Muscle of back (tissue), 11 donors: ENCODE measurements around the gene ALOX12B. TPM values are rescaled to one million over a fixed set of nuclear protein-coding genes. Genes with fewer than 3 reads are reported as not detected.
"Not testable (repeated sequence)": the region's sequence is repeated elsewhere in the genome, so short reads cannot be mapped to it uniquely, and the experiment has no call there.

Experiments used
- DNase-seq, 3 donors: peaks; one replicate each; pipeline versions ENCODE4 v3.0.0 to v3.0.0-alpha.2; 2013
- polyA plus RNA-seq, 10 donors: library from polyadenylated mRNA; unstranded; fragments of 120-200 nt; gene quantifications; one replicate each; pipeline ENCODE4 v1.2.1, GENCODE V29; 2013; ENCODE audit not compliant: insufficient read length in 10 of 10

Gene ALOX12B
- polyA plus RNA-seq, 10 donors, result 0.38 TPM; not detected in 9

DNA sequence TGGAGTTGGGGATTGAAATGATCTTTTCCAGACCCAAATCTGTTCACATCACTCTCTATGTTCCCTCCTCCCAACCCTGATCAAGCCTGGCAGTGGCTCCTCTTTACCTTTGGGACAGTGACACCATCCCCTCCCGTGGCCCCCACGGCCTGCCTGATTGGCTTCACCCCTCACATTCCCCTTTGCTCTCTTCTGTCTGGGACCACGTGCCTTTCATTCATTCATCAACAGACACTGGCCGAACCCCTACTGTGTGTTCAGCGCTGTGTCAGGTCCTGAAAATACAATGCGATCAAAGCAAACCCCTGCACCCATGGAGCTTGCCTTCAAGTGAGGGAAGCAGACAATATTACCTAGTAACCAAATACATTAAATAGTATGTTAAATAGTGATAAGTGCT is 2.2 kb upstream of the ALOX12B start:
- DNase-seq, result no peak

DNA sequence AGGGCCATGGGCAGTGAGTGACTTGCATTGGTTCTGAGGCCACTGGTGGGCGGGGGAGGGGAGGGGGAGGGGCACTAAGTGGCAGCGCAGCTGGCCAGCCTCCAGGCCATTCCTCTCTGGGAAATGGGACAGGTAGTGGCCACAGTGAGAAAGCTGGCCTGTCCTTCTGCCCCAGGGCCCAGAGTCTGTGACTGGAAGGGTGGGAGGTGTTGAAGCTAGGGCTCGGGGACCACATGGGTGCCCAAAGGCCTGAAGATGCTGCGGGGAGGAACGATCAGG is 375 bp upstream of the ALOX12B start:
- DNase-seq, result no peak

DNA sequence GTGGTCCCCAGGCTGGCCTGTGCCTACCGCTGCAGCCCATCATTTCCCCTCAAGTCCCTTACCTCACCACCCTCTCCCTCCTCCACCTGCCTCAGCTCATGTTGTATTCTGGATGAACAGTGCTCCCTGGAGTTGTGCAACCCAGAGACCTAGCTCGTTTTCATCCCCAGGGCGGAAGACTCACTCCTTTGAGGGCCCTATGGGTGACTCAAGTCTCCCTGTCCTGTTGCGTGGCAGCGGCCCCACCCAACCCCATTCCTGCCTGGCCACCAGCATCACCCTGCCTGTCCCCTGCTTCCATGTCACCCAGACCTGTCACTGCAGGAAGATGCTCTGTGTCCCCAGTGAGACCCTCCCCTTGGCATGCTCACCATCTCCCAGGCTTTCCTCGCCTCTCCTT is 3.3 kb downstream of the ALOX12B start:
- DNase-seq, result no peak

DNA sequence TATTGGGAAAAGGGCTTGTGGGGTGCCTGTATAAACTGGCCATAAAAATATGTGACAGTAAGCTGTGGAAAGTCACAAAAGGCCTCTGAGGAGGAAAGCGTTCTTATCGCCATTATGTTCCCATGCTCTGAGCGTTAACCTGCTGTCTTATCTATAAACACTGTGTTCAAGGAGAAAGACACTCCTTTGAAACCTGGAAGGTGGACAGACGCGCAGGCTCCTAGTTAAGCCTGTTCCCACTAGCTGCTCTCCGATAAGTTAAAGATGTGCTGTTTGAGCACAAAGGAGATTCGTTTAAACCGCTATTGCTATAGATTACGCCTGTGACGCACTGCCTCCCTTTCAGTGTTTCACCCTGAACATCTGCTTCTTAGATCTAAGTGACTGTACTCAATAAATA is 5.2 kb downstream of the ALOX12B start:
- no peak for DNase-seq

DNA sequence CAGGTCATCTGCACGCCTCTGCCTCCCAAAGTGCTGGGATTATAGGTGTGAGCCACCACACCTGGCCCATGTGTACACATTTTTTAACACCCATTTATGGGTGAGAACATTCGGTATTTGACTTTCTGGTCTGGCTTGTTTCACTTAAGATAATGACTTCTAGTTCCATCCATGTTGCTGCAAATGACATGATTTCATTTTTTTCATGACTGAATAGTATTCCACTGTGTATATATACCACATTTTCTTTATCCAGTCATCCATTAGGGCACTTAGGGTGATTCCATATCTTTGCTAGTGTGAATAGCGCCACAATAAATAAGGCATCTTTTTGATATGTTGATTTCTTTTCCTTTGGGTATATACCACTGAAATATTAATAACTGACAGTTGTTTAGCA is 5.6 kb downstream of the ALOX12B start:
- DNase-seq, result no peak

DNA sequence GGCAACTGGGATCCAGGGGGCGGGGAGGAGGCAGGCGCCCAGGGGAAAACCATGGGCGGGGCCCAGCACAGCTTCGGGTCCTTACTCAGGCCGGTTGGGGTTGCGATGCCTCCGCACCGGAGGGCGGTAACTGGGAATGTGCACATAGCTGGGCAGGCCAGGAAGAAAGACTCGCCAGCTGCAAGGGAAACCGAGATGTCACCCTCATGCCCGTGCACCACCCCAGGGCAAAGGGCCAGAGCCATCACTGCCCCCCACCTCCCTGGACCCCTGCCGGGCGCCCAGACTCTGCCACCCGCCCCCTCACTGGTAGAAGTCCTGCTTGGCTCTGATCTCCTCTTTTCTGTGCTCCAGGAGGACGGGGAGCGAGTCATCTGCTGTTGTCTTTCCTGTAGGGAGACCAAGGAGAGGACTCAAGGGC is 6.7 kb downstream of the ALOX12B start:
- DNase-seq, result no peak

DNA sequence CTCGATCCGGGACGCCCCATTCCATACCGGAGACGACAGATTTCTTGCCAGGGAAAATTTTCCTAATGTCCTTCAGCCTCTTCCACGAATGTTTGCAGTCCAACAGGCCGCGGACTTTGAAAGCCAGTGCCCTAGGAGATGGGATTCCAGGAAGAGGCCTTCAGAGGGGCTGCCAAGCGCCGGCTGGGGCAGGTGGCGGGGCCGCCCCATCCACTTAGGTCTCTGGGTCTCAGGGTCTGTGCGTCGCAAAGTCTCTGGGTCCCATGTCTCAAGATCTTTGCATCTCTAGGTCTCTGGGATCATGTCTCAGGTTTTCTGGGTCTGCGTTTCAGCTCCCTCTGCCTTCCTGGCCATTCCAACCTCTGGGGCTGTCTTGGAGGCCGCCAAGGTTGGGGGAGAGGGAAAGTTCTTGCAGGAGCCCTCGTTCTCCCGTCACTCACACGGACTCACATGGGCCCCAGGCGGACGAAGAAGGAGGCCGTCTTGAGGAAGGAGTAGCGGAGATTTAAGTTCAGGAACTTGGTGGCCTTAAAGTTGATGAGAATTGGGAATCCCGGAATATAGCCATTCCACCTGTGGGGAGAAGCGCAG is 7.2 kb downstream of the ALOX12B start:
- no peak for DNase-seq

DNA sequence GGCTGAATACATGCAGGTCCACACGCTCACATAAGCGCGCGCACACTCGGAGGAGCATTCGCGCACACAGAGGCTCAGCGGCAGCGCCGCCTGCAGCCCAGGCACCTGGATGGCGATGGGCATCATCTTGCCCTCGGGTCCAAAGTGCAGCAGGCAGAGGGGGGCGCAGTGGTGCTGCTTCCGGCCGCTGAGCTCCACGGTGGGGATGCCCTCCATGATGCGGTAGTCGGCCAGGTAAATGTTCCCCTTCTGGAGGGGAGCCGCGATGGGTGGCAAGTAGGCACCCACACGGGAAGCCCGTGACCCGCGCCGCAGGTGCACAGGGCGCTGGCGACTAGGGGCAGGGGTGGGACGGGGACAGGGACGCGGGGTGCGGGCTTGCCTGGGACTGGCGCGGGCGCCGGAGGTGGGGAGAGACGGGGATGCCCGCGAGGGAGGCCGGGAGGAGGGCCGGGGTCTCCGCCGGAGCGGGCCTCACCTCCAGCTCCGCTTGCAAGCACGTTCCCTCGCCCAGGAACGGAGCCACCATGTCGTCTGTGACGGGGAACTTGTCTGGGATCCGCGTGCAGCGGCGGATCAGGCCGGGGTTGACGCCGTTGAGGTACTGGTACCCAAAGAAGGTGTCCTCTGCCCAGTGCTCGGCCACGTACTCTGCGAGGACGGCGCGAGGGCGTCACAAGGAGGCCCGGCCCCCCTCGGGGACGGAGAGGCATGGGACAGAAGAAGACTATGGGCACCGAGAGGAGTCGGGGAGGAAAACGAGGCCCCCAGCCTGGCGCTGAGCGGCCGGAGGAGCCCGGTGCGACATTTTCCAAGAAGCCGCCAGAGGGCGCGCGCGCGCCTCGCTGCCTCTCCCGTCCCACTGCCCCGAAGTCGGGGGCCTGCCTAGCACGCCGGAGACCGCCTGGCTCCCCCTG is 8.0 kb downstream of the ALOX12B start:
- DNase-seq, result peak; percentile 52 to 89 (median 74)

DNA sequence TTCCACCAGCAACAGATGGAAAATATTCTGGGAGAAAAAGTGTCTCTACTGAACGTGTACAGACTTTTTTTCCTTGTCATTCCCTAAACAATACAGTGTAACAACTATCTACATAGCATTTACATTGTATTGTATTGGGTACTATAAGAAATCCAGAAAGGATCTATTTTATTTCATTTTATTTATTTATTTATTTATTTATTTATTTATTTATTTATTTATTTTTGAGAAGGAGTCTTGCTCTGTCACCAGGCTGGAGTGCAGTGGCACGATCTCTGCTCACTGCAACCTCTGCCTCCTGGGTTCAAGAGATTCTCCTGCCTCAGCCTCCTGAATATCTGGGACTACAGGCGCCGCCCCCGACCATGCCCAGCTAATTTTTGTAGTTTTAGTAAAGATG is 9.6 kb downstream of the ALOX12B start:
- not testable (repeated sequence) for DNase-seq

DNA sequence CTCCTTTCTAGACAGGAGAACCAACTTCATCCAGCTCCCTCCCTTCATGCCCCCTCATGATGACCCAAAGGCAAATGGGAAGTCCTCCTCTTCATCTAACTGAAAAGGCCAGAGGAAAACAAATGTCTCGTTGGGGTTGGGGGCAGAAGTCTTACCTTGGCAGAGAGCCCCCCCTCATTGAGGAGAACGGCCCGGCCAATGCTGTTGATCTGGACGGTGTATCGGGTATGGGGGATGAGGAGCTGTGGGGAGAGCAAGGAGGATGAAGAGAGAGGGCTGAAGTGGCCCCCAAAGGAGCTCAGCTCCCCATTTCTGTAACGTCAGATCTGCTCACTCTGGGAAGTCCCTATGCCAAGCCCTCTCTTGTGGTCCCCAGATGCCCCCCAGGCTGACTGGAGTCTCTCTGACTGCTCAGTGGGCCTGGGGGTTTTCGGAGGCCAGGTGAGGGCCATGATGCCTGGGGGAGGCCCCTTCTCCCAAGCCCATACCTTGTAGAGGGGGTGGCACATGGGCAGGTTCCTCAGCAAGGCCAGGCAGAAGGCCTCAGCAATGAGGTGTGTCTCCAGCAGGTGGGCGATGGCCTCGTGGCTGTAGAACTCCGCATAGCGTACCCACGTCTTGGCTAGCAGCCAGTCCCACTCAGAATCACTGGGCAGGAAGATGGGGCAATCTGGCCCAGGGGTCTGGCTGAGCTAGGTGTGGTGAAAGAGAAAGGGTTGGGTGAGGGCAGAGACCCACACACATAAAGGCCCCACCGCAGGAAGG is 10.8 kb downstream of the ALOX12B start:
- DNase-seq, result no peak

DNA sequence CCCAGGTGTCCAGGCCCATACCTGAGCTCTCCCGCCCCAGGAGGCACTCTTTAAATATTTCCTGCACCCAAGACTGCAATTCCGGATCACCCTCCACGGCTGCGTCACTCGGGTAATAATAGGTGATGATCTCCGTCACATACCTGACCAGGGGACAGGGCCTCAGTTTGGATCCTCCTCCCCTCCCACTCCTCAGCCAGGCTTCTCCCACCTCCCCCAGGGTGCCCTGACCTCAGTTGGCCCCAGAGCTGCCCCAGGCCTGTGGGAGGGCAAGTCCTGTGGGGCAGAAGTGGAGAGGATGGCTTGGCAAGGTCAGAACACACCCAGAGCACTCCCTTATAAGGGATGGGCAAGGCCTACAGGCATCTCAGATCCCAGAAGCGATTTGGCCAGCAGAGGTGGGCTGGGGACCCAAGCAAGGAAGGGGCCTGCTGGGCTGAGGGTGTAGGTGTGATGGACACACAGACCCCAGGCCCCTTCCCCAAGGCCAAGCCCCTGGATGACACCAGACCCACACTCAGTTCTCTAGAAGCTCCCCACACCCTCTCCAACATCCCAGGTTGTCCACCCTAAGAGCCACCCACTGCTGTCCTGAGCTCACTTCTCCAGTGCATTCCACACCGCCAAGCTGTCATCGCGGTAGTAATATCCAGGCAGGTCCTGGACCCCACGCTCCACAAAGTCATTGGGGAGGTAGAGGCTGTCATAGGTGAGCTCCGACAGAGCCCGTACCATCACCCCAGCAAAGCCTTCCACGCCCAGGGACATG is 11.8 kb downstream of the ALOX12B start:
- no peak for DNase-seq

DNA sequence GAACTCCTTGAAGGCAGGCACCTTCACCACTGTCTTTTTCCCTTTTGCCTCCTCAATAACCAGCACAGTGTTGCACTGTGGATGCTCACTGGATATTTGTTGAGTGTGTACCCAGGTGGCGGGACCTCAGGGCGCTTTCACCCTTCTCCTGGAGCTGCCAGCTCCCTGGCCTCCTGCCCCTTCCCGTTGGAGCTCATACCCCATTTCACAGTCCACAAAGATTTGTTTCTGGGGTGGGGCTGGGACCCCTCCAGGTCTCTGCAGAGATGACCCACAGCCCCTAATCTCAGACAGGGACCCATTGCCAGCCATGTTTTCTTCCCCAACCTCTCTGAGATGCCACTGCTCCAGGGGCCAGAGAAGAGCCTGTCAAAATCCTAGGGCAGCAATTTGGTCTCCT is 12.4 kb downstream of the ALOX12B start:
- no peak for DNase-seq

DNA sequence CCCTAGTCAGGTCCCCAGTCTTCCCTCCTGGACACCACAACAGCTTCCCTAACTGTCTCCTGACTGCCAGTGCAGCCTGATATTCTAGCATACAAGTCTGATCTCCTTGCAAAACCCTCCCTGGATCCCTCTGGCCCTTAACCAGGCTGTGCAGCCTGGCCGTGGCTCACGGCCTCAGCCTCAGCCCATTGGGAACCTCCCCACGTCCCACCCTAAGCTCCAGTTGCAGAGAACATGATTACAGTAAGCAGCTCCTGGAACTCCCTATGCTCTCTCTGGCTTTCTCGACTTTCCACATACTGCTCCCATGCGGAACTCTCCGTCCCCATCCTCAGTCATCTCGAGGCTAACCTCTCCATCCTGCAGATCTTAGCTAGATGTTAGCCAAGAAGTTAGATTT is 13.0 kb downstream of the ALOX12B start:
- no peak for DNase-seq

DNA sequence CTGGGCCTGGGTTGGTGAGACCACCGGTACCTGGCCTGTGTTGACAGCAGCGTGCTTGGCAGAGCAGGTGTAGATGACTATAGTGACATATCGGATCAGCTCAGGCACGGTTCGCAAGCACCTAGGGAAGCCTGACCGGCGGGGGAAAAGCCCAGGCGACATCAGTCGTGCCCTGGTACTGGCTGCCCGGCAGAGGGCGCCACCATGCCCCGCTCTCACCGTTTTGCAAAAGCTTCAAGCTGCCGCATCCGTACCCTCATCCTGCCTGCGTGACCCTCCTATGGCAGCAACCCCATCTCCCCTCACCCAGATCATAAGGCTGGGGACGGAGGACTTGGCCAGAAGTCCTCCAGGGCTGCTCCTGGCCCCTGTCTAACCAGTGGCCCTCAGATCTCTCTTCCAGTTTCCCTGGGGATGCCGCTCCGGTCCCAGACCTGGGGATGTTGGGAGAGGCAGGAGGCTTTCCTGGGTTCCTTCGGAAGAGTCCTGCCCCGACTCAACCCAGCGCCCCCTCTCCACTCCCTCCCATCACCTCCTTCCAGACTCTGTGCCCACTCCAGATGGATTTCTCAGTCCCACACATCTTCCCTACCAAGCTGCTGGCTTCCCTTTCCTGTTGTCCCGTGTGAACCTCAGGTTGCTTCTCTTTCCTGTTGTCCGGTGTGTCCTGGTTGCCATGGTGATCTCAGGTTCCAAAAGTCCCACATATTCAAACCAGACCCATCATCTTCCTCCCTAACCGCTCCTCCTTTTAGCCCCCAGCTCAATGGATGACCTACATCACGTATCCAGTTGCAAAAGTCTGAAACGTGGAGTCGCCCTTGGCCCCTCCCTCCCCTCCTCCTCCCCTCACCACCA is 13.7 kb downstream of the ALOX12B start:
- peak in 1 of 3 donors; percentile 59 for DNase-seq

DNA sequence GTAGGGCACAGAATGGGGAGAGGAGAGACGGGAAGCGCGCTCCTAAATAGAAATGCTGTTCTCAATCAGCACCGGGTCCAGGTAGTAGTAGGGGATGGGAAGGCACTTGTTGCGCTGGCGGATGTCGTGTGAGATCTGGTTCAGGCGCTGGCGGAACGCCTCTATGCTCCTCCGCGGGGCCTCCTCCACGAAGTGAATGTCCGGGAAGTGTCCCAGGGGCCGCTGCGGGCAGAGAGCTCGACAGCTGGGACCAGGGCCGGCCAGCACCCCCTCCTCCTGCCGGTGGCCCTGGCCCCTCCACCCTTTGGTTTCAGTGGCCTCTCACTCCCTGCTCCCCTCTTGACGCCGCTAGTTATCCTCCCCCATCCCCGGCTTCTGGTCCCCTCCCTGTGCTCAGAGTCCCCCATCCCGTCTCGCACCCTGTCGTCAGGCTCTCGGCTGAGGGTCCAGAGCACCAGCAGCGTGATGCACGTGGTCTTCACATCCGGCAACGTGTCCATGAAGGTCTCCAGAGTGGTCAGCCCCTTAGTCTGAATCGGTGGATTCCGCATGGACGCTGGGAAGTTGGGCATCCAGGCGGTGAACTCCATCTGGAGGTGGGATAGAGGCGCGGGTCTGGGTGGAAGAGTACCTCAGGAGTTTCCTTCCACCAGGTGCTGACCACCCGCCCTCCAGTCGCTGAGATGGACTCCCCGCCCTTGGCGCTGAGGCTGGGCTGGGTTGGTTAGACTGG is 14.6 kb downstream of the ALOX12B start:
- DNase-seq, result no peak

DNA sequence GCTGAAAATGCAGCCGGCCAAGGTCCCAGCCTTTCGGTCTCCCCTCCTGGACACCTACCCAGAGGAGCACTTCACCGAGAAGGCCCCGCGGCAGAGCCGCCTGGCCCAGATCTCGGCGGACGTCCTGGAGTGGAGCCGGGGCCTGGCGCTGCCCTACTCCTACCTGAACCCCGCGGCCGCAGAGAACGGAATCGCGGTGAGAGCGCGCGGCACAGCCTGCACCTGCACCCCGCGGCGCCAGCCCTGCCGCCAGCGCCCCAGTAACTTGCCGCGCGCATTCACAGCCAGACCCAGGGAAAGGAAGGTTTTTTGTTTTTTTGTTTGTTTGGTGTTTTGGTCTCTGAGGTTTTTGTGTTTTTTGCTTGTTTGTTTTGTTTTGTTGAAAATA is 15.2 kb downstream of the ALOX12B start:
- DNase-seq, result no peak

DNA sequence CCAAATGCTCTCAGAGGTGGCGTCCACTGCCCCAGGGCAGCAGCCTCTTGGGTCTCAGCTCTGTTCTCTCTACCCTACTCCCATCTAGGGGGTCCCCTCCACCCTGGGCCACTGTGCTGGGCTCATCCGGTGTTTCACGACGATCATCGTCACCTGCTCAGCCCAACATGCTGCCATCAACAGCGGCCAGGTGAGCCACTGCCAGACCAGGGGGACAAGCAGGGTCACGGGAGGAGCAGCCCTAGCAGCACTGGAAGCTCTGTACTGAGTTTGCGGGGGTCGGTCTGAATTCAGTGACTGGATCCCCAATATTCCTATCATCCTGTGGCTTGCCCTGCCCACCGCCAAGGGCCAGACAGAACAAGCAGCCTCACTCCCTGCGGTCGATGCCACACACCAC is 16.0 kb downstream of the ALOX12B start:
- DNase-seq, result no peak

DNA sequence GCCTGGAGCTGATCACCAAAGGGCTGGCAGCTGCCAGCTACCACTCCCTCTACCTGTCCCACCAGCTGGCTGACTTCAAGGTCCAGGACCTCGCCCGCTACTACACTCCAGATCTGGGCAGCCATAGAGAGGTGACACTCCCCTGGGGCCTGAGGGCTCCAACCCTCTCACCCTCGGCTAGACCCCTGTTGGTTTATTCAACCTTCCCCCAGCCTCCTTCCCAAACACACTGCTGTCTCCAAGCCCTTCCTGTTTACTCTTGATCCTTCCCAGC is 18.0 kb downstream of the ALOX12B start:
- DNase-seq, result no peak

DNA sequence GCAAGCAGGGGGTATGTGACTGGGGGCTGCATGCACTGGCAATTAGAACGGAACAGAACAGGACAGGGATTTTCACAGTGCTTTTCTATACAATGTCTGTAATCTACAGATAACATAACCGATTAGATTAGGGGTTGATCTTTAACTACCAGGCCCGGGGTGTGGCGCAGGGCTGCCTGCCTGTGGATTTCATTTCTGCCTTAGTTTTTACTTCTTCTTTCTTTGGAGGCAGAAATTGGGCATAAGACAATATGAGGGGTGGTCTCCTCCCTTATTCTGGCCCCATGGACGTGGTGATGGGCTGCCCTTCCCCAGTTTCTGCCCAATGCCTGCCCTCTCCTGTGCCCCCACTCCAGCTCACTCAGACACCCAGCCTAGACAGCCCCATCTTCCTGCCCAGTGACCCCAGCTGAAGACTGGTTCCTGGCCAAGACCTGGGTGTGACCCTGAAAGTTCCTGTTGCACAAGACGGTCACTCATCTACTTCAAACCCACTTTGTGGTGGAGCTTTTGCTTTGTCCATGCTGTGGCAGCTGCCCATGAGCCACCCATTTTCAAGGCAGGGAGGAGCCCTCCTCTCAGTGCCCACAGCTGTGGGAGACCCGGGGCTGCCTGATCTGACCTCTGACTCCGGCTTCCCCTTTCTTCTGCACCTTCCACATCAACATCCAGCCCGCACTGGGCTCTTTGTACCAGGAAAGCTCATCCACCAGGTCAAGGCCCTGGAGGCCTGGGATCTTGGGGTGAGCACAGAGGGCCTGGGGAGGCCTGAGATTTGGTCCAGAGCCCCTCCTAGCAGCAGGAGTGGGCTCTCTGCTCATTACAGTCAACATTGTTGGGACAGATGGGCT is 18.6 kb downstream of the ALOX12B start:
- no peak for DNase-seq

DNA sequence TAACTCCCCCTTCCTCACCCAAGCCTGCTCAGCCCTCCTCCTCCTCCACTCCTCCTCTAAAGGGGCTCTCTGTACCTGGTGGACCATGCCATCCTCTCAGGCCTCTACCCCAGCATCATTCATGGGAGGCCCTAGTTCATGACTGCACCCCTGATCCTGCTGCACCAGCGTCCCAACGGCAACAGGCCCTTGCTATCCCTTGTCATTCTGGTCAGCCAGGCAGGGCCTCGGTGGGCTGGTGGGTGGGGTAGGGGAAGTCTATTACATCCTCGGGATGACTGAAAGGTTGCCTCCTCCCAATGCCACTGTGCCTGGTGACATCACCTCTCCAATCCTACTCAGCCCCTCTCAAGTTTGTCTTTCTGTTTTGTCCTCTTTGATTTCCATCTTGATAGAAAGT is 19.7 kb downstream of the ALOX12B start:
- DNase-seq, result no peak
